Neural cell (in vitro differentiated cells): ENCODE measurements around the gene CNDP2.

Experiments
- CTCF ChIP-seq: fragments of 450-650 bp; IDR thresholded peaks from 2 replicates; pipeline ENCODE4 v1.5.1; 2014; ENCODE audit warnings: antibody characterized with exemption, mild to moderate bottlenecking, moderate library complexity; ENCODE audit not compliant: poor library complexity, severe bottlenecking
- EP300 ChIP-seq: fragments of 450-650 bp; conservative IDR thresholded peaks from 2 replicates; pipeline ENCODE4 v1.6.1; 2014; ENCODE audit warnings: antibody characterized with exemption, mild to moderate bottlenecking, moderate library complexity; ENCODE audit not compliant: poor library complexity, severe bottlenecking
- EZH2 ChIP-seq: fragments of 200-600, 300-800 bp; shearing (Covaris generic), sonication (generic); IDR thresholded peaks from 2 replicates; pipeline ENCODE4 v1.6.1; 2014; ENCODE audit warnings: antibody characterized with exemption, low read length, borderline replicate concordance, mild to moderate bottlenecking; ENCODE audit not compliant: insufficient read depth, poor library complexity, severe bottlenecking
- MXI1 ChIP-seq: fragments of 450-650 bp; conservative IDR thresholded peaks from 2 replicates; pipeline ENCODE4 v1.6.1; 2014; ENCODE audit warnings: antibody characterized with exemption, mild to moderate bottlenecking; ENCODE audit not compliant: poor library complexity, severe bottlenecking
- POLR2AphosphoS5 ChIP-seq: IDR thresholded peaks from 2 replicates; pipeline ENCODE4 v1.6.1; 2012
- RAD21 ChIP-seq: fragments of 450-650 bp; conservative IDR thresholded peaks from 2 replicates; pipeline ENCODE4 v1.6.1; 2014; ENCODE audit warnings: antibody characterized with exemption, mild to moderate bottlenecking, moderate library complexity
- REST ChIP-seq: IDR thresholded peaks from 2 replicates; pipeline ENCODE4 v1.6.1; 2012; ENCODE audit warnings: borderline replicate concordance
- SMC3 ChIP-seq: fragments of 450-650 bp; conservative IDR thresholded peaks from 2 replicates; pipeline ENCODE4 v1.6.1; 2014; ENCODE audit warnings: antibody characterized with exemption, mild to moderate bottlenecking, moderate library complexity; ENCODE audit not compliant: poor library complexity
- TAF1 ChIP-seq: IDR thresholded peaks from 2 replicates; pipeline ENCODE4 v1.6.1; 2012; ENCODE audit warnings: low read depth

GRCh38 chr18:74472312-74472711 is 23.9 kb upstream of the CNDP2 start:
- TF ChIP-seq CTCF (no peak), EP300 (no peak), SMC3 (no peak), EZH2 (no peak), RAD21 (no peak), MXI1 (no peak), POLR2AphosphoS5 (no peak), REST (no peak), TAF1 (no peak)
